GM10248 (cell line): Measurements from ENCODE around the gene LDLRAD4.

Source experiments
- CTCF ChIA-PET: fragments of 300-600 bp; sonication (Branson Sonifier 250); formaldehyde crosslinking; extraction: SDS; loops from one replicate; lab custom pipeline; 2021; ENCODE audit warnings: antibody characterized with exemption; lab: Yijun Ruan, JAX
- POLR2A ChIA-PET: fragments of 350-650 bp; sonication (Branson Sonifier 250); formaldehyde crosslinking; extraction: SDS; loops from one replicate; lab custom pipeline; 2020; ENCODE audit warnings: antibody characterized with exemption; lab: Yijun Ruan, JAX
- DNase-seq: peaks from one replicate; pipeline ENCODE4 v3.0.0; 2012; ENCODE audit errors: extremely low spot score
- TF ChIP-seq, protein P1 (sequence below): IDR thresholded peaks from 2 replicates; pipeline ENCODE4 v1.5.1; 2012; ENCODE audit warnings: mild to moderate bottlenecking, low read depth; ENCODE audit errors: extremely low read depth, missing control alignments, control extremely low read depth

The LDLRAD4 gene

DNA sequence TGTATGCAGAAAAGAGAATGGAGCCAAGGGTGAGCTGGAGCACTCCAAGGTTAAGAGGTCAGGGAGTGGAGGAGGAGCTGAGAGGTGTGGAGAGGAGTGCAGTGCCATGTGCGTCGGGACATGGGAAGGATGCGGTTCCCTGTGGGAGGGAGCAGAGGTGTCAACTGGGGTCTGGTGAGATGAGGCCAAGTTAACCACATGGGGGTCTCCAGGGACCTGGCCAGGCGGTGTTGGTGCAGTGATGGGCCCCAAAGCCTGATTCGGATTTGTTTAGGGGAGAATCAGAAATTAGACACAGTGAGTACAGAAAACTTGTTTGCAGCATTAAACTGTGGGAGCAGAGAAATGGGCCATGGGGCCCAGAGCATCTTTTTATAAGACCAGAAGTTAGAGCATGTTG lies 210.5 kb downstream of the LDLRAD4 start:
- TF ChIP-seq, protein P1, sequence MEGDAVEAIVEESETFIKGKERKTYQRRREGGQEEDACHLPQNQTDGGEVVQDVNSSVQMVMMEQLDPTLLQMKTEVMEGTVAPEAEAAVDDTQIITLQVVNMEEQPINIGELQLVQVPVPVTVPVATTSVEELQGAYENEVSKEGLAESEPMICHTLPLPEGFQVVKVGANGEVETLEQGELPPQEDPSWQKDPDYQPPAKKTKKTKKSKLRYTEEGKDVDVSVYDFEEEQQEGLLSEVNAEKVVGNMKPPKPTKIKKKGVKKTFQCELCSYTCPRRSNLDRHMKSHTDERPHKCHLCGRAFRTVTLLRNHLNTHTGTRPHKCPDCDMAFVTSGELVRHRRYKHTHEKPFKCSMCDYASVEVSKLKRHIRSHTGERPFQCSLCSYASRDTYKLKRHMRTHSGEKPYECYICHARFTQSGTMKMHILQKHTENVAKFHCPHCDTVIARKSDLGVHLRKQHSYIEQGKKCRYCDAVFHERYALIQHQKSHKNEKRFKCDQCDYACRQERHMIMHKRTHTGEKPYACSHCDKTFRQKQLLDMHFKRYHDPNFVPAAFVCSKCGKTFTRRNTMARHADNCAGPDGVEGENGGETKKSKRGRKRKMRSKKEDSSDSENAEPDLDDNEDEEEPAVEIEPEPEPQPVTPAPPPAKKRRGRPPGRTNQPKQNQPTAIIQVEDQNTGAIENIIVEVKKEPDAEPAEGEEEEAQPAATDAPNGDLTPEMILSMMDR = no peak
- CTCF ChIA-PET = interaction anchor here (1.4 to 2.0 kb wide), 2 partner anchors 12 to 14 kb away, joined by 3 to 5 read pairs; no protein-coding TSS in a partner anchor
- POLR2A ChIA-PET = no interaction called here
- no peak for DNase-seq

DNA sequence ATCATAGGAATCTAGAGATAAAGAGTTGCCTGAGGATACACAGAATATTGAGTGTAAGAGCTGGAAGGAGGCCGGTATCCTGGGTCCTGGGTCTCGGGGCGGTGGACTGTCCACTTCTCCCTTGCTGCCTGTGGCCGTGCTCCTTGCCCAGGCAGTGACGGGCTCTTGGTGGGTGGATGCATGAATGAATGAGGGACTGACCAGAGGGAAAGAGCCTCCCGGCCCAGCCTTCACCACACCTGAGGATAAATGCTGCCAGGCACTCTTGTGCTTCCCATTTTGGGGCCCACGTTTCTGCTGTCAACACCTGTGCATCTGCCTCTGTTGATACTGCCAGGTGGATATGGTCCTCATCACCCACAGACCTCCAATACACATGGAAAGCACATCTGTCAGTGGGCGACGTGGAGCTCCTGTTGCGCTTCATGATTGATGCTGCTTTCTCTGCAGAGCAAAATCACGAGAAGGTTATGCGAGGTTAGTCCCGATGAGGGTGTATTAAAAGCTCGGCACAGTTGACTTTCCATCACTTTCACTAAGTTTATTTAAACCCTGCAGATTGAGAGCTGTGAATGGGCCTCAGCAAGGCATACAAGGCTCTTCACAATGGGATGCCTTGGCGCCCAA lies 211.4 kb downstream of the LDLRAD4 start:
- ChIA-PET CTCF (no interaction called here), POLR2A (no interaction called here)
- DNase-seq = no peak
- TF ChIP-seq, protein P1 = no peak

DNA sequence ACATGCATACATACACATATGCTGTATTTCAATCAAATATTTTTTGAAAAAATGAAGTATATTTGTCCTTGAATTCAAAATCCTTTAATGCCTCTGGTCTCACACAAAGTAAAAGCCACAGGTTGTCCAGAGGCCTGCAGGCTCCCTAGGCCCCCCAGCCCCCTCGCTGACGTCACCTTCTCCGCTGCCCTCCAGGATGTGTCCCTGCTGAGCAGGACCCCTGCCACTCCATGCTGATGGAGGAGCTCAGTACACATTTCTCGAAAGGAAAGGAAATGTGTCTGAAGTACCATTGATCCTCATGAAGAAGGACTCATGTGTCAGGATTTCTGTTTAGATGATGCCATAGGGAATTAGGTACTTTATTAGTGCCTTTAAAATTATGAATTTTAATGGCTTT lies 212.1 kb downstream of the LDLRAD4 start:
- no peak for DNase-seq
- ChIA-PET CTCF (no interaction called here), POLR2A (no interaction called here)
- TF ChIP-seq, protein P1 = no peak

DNA sequence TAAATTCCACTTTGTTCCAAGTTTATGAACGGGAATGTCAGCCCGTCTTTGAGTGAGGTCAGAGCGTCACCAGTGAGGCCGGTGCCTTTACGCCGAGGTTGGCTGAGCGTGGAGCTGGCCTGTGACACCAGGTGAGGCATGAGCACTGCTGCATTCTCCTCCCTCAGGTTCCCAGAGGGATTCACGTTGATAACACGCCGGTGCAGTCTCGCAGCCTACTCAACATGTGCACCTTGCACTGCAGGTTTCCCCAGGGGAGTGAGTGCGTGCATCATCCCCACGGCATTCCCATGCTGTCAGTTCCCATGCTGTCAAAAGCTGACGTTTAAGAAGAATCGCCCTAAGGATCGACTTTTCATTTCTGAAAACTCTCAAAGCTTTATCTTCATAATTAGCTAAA lies 213.3 kb downstream of the LDLRAD4 start:
- POLR2A ChIA-PET = no interaction called here
- TF ChIP-seq, protein P1 = no peak
- DNase-seq = no peak
- CTCF ChIA-PET = no interaction called here

DNA sequence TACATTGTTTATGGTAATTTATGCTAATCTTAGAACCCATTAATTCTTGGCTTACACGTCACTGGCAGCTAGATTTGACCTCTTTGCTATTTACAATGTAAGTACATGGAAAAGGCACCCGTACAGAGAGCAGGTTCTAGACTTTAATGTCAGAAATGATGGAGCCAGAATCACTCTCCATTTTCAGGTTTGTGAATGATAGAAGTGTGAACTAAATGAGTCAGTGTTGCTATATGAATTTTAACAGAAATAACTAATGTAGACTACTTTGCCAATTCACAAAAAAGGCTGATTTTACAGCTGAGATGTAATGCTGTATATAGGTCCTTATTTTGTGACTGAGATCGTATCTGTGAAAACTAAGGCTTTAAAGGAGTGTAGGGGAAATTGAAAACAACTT lies 214.6 kb downstream of the LDLRAD4 start:
- POLR2A ChIA-PET = no interaction called here
- CTCF ChIA-PET = no interaction called here
- DNase-seq = no peak
- TF ChIP-seq, protein P1 = no peak

DNA sequence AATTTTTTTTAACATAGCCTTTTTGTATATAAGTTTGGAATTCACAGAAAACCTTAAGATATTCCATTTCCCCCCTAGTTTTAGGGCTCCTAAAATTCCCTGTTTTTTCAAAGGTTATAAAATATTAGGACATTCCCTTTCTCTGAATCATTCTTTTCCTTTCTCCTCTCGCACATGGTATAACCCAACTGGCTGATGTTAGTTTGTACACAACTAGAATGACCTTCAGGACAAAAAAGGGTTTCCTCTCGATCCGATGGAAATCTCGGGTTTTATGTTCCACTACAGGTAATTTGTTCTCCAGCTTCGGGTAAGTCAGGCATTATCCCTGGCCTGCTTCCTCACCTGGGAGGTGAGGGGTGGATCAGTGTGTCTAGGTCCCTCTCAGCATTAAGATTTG lies 215.1 kb downstream of the LDLRAD4 start:
- DNase-seq = no peak
- POLR2A ChIA-PET = no interaction called here
- CTCF ChIA-PET = interaction anchor here (0.9 to 1.5 kb wide), 2 partner anchors 8 to 17 kb away, joined by 3 to 4 read pairs; no protein-coding TSS in a partner anchor
- TF ChIP-seq, protein P1 = no peak
